ENCODE measurements around the gene CDH15.
"Not testable (repeated sequence)": the region's sequence is repeated elsewhere in the genome, so short reads cannot be mapped to it uniquely, and the experiment has no call there.

The CDH15 gene

DNA sequence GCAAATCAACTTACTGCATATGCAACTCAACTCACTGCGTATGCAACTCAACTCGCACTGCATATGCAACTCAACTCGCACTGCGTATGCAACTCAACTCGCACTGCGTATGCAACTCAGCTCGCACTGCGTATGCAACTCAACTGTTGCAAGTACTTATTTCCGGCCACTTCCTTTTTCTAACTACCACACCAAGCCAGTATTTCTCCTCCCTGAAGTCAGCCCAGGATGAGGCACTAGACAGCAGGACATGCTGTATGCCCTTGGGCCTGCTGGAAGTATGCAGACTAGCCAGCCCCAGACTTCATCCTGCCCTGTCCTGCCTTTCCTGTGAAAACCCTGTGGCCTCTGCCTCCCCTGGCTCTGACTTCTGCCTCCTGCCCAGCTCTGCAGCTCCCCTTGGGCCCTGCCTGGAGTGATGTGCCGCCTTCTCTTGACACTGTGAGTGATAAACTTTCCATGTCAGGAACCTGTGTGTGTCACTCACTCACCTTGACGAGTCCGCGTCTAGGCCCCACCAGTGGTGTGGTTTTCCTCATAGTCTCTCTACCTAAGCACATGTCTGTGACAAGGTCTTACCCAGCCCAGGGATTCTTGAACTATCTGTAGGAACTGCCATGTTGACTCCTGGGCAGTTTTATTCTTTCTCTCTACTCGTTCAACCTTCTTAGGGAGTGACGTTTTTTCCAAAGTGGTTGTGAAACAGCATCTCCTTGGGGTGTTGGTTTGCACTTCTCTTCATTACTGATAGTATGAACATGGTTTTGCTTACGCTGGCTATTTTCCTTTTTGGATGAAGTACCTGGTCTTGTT, 62.3 kb downstream of the CDH15 start:
- DNase-seq (ENCODE audit: low read depth in 2 of 2): no peak

DNA sequence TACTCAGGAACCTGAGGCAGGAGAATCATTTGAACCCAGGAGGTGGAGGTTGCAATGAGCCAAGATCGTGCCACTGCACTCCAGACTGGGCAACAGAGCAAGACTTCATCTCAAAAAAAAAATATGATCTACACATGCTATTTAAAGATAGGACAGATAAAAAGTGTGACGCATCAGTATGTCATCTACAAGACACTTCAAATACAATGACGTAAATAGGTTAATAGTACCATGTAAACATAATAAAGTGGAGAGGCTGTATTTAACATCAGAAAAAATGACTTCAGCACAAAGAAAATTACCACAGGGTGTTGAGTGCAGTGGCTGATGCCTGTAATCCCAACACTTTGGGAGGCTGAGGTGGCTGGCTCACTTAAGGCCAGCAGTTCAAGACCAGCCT, 66.2 kb downstream of the CDH15 start:
- DNase-seq (ENCODE audit: low read depth in 2 of 2): no peak

DNA sequence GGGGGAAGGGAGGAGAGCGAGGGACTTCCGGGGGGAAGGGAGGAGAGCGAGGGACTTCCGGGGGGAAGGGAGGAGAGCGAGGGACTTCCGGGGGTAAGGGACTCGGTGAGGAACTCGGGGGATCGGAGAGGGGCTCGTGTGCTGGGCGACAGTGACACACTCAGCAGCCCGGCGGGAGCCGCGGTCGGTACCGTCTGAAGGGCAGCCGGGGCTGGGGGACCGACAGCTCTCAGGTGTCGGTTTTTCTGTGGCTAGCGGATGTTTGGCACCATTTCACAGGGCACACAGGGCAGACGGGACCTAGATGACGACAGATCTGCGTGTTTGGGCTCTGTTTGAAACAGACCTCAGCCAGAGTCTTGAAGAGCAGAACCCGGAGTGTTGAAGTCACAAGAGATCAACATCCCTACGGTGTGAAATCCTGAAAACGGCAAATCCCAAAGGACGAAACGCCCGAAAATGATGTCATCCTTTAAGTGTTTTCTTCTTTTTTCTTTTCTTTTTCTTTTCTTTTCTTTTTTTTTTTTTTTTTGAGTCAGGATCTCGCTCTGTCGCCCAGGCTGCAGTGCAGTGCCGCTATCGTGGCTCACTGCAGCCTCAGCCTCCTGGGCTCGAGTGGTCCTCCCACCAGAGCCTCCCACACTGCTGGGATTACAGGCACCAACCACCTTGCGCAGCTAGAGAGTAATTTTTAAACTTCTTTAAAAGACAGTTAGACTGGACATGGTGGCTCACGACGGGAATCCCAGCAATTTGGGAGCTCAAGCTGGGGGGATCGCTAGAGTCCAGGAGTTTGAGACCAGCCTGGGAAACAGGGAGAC, 69.8 kb downstream of the CDH15 start:
- DNase-seq (ENCODE audit: low read depth in 2 of 2): peak; percentile 55 to 62

- no peak for DNase-seq (ENCODE audit: low read depth in 2 of 2)
These were observed 71.2 kb downstream of the CDH15 start for GRCh38 chr16:89242795-89243200.

GRCh38 chr16:89243664-89244063, 72.1 kb downstream of the CDH15 start:
- no peak for DNase-seq (ENCODE audit: low read depth in 2 of 2)

DNA sequence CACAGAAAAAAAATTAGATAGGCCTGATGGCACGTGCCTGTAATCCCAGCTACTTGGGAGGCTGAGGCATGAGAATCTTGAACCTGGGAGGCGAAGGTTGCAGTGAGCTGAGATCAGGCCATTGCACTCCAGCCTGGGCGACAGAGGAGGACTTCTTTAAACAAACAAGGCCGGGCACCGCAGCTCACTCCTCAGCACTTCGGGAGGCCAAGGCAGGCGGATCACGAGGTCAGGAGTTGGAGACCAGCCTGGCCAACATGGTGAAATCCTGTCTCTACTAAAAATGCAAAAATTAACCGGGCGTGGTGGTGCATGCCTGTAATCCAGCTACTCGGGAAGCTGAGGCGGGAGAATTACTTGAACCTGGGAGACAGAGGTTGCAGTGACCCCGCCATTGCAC, 72.7 kb downstream of the CDH15 start:
- DNase-seq (ENCODE audit: low read depth in 2 of 2): not testable (repeated sequence)

GRCh38 chr16:89244754-89245153, 73.2 kb downstream of the CDH15 start:
- no peak for DNase-seq (ENCODE audit: low read depth in 2 of 2)
